GM23338 (cell line): ENCODE data around the gene LAYN. TPM values are rescaled to one million over a fixed set of nuclear protein-coding genes. Genes with fewer than 3 reads are reported as not detected.

Experiments used
- ATAC-seq: fragments of 200-7000 bp; cut with Tn5 transposase; 3 replicates; pipeline ENCODE4 v1.9.1; 2020
- DNase-seq: peaks from one replicate; pipeline ENCODE4 v3.0.0-alpha.2; 2015; ENCODE audit warnings: low spot score
- H2AFZ ChIP-seq: fragments of 200-600 bp; sonication (generic); 2 replicates; pipeline ENCODE4 v1.8.0; 2016; ENCODE audit warnings: antibody characterized with exemption, mild to moderate bottlenecking, moderate library complexity
- H3F3A ChIP-seq: fragments of 200-600 bp; sonication (generic); replicated peaks from 2 replicates; pipeline ENCODE4 v1.8.0; 2017; ENCODE audit warnings: antibody characterized with exemption, mixed run types, low read depth
- H3K27ac ChIP-seq: fragments of 200-600 bp; sonication (generic); 2 replicates; pipeline ENCODE4 v1.6.1; 2016; ENCODE audit warnings: low read depth
- H3K27me3 ChIP-seq: fragments of 200-600 bp; sonication (generic); 2 replicates; pipeline ENCODE4 v1.8.0; 2016; ENCODE audit warnings: mild to moderate bottlenecking, mixed run types, moderate library complexity; ENCODE audit not compliant: insufficient read depth
- H3K36me3 ChIP-seq: fragments of 200-600 bp; sonication (generic); 2 replicates; pipeline ENCODE4 v1.8.0; 2016; ENCODE audit warnings: mild to moderate bottlenecking; ENCODE audit not compliant: insufficient read depth
- H3K4me1 ChIP-seq: fragments of 200-600 bp; sonication (generic); 2 replicates; pipeline ENCODE4 v1.8.0; 2016; ENCODE audit warnings: mild to moderate bottlenecking, moderate library complexity; ENCODE audit not compliant: insufficient read depth
- H3K4me2 ChIP-seq: fragments of 200-600 bp; sonication (generic); 2 replicates; pipeline ENCODE4 v1.7.1; 2017; ENCODE audit warnings: mixed run types
- H3K4me3 ChIP-seq: fragments of 200-600 bp; sonication (generic); 2 replicates; pipeline ENCODE4 v1.6.1; 2016; ENCODE audit warnings: mixed run types
- H3K79me2 ChIP-seq: fragments of 200-600 bp; sonication (generic); replicated peaks from 2 replicates; pipeline ENCODE4 v1.8.0; 2017; ENCODE audit warnings: mild to moderate bottlenecking; ENCODE audit not compliant: insufficient read depth
- H3K9me2 ChIP-seq: fragments of 200-600 bp; sonication (generic); 2 replicates; pipeline ENCODE4 v1.8.0; 2017; ENCODE audit not compliant: insufficient read depth
- H4K20me1 ChIP-seq: fragments of 200-600 bp; sonication (generic); replicated peaks from 2 replicates; pipeline ENCODE4 v1.8.0; 2017; ENCODE audit warnings: mild to moderate bottlenecking; ENCODE audit not compliant: insufficient read depth
- H3K27ac Mint-ChIP-seq: 2 replicates; pipeline ENCODE4 v1.8.0; 2020; ENCODE audit warnings: inconsistent platforms, mild to moderate bottlenecking, moderate library complexity, mixed read lengths
- H3K27me3 Mint-ChIP-seq: 3 replicates; pipeline ENCODE4 v1.8.0; 2022; ENCODE audit warnings: low read depth, mild to moderate bottlenecking, moderate library complexity, mixed read lengths, inconsistent platforms; ENCODE audit not compliant: insufficient read depth, poor library complexity
- H3K36me3 Mint-ChIP-seq: 3 replicates; pipeline ENCODE4 v1.8.0; 2021; ENCODE audit warnings: low read depth, mild to moderate bottlenecking, inconsistent platforms, moderate library complexity, mixed read lengths
- H3K4me1 Mint-ChIP-seq: 3 replicates; pipeline ENCODE4 v1.8.0; 2020; ENCODE audit warnings: mild to moderate bottlenecking, inconsistent platforms, mixed read lengths
- H3K4me3 Mint-ChIP-seq: 3 replicates; pipeline ENCODE4 v1.8.0; 2021; ENCODE audit warnings: moderate library complexity, mild to moderate bottlenecking, inconsistent platforms, mixed read lengths
- H3K9me3 Mint-ChIP-seq: 3 replicates; pipeline ENCODE4 v1.8.0; 2020; ENCODE audit warnings: moderate library complexity, mild to moderate bottlenecking, inconsistent platforms, mixed read lengths
- CREB1 ChIP-seq: fragments of 250-450 bp; sonication (Bioruptor Pico); IDR thresholded peaks from 2 replicates; pipeline ENCODE4 v1.5.0; 2020; ENCODE audit warnings: low read depth, mild to moderate bottlenecking, moderate library complexity
- EZH2 ChIP-seq: fragments of 200-600 bp; sonication (generic); IDR thresholded peaks from one replicate; pipeline ENCODE4 v1.8.0; 2017; ENCODE audit warnings: antibody characterized with exemption, mild to moderate bottlenecking, low read depth; ENCODE audit not compliant: unreplicated experiment
- EZH2phosphoT487 ChIP-seq: fragments of 200-600 bp; sonication (generic); IDR thresholded peaks from one replicate; pipeline ENCODE4 v1.8.1; 2018; ENCODE audit warnings: antibody characterized with exemption; ENCODE audit not compliant: unreplicated experiment
- JUNB ChIP-seq: IDR thresholded peaks from one replicate; pipeline ENCODE4 v1.6.1; 2016; ENCODE audit warnings: antibody characterized with exemption; ENCODE audit not compliant: unreplicated experiment
- NANOG ChIP-seq: IDR thresholded peaks from 2 replicates; pipeline ENCODE4 v1.6.1; 2016; ENCODE audit warnings: antibody characterized with exemption, borderline replicate concordance
- POLR2AphosphoS5 ChIP-seq: IDR thresholded peaks from 2 replicates; pipeline ENCODE4 v1.6.1; 2016; ENCODE audit warnings: antibody characterized with exemption, low read depth
- STAT1 ChIP-seq: IDR thresholded peaks from one replicate; pipeline ENCODE4 v1.6.1; 2016; ENCODE audit warnings: antibody characterized with exemption; ENCODE audit not compliant: unreplicated experiment
- ZNF114 ChIP-seq: fragments of 250-450 bp; sonication (Bioruptor Pico); IDR thresholded peaks from 2 replicates; pipeline ENCODE4 v1.5.0; 2020; ENCODE audit warnings: mild to moderate bottlenecking, moderate library complexity
- ZNF331 ChIP-seq: fragments of 250-450 bp; sonication (Bioruptor Pico); IDR thresholded peaks from 2 replicates; pipeline ENCODE4 v1.5.0; 2020; ENCODE audit warnings: low read depth, mild to moderate bottlenecking, moderate library complexity
- polyA plus RNA-seq: library from polyadenylated mRNA; unstranded; fragments of >200 nt; fragmentation: Nextera tagmentation; extraction: Ambion mirVana; gene quantifications from 2 replicates; pipeline ENCODE4 v1.2.1, GENCODE V29; 2016
- total RNA-seq: library from RNA; depleted of rRNA; stranded (reverse); fragments of >200 nt; shearing (Covaris generic); gene quantifications from 2 replicates; pipeline ENCODE4 v1.2.3, GENCODE V29; 2014
- TF ChIP-seq, protein P1 (sequence below), 2 experiments: fragments of 200-600 bp in 1 of 2; sonication (generic) in 1 of 2; conservative IDR thresholded peaks; 2 replicates each; pipeline versions ENCODE4 v1.5.1 to v1.6.1; 2016 to 2017; ENCODE audit warnings: antibody characterized with exemption in 2 of 2, low read depth in 2 of 2, mild to moderate bottlenecking in 2 of 2, moderate library complexity in 1 of 2
- TF ChIP-seq, protein P2 (sequence below): IDR thresholded peaks from one replicate; pipeline ENCODE4 v1.6.1; 2018; ENCODE audit warnings: antibody characterized with exemption; ENCODE audit not compliant: unreplicated experiment
- TF ChIP-seq, protein P3 (sequence below): fragments of 250-450 bp; sonication (Bioruptor Pico); IDR thresholded peaks from 2 replicates; pipeline ENCODE4 v1.5.0; 2020; ENCODE audit warnings: mild to moderate bottlenecking, moderate library complexity
- TF ChIP-seq, protein P4 (sequence below): IDR thresholded peaks from 2 replicates; pipeline ENCODE4 v1.6.1; 2016; ENCODE audit warnings: antibody characterized with exemption

Gene LAYN
- total and polyA plus RNA-seq, 2 experiments from 2014 or later: 6.8 to 7.9 TPM

DNA sequence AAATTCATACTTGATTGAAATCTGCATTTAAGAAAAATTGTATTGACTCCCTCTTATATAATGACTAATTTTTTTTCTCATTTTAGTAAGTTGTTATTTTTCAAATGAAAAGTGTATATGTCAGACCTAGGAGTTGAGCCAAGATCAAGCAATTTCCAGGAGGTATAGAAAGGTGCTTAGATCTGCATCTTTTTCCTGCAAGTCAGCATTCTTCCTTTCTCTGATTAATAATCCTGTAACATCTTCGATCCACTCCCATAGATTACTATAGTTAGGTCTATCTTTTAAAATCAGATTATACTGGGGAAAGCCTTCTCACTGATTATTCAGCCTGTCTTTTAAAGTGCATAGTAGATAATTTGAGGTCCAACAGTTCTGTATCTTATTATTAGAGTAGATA is 13.2 kb upstream of the LAYN start:
- Histone ChIP-seq H3K27ac (no peak overlapping the region), H3K36me3 (no peaks in the 10 kb centered on the region), H3K4me3 (no peak overlapping the region), H3K27me3 (no peaks in the 10 kb centered on the region), H3K79me2 (no peaks in the 10 kb centered on the region), H4K20me1 (no peaks in the 10 kb centered on the region), H3K4me2 (no peak overlapping the region), H3F3A (no peaks in the 10 kb centered on the region), H3K4me1 (no peaks in the 10 kb centered on the region), H3K9me2 (no peaks in the 10 kb centered on the region), H2AFZ (no peak overlapping the region)
- H3K9me3 Mint-ChIP-seq: no peaks in the 10 kb centered on the region
- no peaks in the 10 kb centered on the region for H3K36me3 Mint-ChIP-seq
- ATAC-seq: no peak
- DNase-seq: no peak
- H3K27me3 Mint-ChIP-seq: no peaks in the 10 kb centered on the region
- no peak for TF ChIP-seq EZH2
- TF ChIP-seq ZNF331 (CRISPR knock-in tag): no peak
- no peak for TF ChIP-seq ZNF114 (CRISPR knock-in tag)
- no peak for TF ChIP-seq POLR2AphosphoS5
- TF ChIP-seq, protein P1, sequence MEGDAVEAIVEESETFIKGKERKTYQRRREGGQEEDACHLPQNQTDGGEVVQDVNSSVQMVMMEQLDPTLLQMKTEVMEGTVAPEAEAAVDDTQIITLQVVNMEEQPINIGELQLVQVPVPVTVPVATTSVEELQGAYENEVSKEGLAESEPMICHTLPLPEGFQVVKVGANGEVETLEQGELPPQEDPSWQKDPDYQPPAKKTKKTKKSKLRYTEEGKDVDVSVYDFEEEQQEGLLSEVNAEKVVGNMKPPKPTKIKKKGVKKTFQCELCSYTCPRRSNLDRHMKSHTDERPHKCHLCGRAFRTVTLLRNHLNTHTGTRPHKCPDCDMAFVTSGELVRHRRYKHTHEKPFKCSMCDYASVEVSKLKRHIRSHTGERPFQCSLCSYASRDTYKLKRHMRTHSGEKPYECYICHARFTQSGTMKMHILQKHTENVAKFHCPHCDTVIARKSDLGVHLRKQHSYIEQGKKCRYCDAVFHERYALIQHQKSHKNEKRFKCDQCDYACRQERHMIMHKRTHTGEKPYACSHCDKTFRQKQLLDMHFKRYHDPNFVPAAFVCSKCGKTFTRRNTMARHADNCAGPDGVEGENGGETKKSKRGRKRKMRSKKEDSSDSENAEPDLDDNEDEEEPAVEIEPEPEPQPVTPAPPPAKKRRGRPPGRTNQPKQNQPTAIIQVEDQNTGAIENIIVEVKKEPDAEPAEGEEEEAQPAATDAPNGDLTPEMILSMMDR (conservative IDR thresholded peaks at IDR 0.05; ENCODE audit: low read depth in 2 of 2): no peak
- no peak for TF ChIP-seq STAT1
- TF ChIP-seq, protein P2, sequence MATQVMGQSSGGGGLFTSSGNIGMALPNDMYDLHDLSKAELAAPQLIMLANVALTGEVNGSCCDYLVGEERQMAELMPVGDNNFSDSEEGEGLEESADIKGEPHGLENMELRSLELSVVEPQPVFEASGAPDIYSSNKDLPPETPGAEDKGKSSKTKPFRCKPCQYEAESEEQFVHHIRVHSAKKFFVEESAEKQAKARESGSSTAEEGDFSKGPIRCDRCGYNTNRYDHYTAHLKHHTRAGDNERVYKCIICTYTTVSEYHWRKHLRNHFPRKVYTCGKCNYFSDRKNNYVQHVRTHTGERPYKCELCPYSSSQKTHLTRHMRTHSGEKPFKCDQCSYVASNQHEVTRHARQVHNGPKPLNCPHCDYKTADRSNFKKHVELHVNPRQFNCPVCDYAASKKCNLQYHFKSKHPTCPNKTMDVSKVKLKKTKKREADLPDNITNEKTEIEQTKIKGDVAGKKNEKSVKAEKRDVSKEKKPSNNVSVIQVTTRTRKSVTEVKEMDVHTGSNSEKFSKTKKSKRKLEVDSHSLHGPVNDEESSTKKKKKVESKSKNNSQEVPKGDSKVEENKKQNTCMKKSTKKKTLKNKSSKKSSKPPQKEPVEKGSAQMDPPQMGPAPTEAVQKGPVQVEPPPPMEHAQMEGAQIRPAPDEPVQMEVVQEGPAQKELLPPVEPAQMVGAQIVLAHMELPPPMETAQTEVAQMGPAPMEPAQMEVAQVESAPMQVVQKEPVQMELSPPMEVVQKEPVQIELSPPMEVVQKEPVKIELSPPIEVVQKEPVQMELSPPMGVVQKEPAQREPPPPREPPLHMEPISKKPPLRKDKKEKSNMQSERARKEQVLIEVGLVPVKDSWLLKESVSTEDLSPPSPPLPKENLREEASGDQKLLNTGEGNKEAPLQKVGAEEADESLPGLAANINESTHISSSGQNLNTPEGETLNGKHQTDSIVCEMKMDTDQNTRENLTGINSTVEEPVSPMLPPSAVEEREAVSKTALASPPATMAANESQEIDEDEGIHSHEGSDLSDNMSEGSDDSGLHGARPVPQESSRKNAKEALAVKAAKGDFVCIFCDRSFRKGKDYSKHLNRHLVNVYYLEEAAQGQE: no peak
- TF ChIP-seq, protein P3, sequence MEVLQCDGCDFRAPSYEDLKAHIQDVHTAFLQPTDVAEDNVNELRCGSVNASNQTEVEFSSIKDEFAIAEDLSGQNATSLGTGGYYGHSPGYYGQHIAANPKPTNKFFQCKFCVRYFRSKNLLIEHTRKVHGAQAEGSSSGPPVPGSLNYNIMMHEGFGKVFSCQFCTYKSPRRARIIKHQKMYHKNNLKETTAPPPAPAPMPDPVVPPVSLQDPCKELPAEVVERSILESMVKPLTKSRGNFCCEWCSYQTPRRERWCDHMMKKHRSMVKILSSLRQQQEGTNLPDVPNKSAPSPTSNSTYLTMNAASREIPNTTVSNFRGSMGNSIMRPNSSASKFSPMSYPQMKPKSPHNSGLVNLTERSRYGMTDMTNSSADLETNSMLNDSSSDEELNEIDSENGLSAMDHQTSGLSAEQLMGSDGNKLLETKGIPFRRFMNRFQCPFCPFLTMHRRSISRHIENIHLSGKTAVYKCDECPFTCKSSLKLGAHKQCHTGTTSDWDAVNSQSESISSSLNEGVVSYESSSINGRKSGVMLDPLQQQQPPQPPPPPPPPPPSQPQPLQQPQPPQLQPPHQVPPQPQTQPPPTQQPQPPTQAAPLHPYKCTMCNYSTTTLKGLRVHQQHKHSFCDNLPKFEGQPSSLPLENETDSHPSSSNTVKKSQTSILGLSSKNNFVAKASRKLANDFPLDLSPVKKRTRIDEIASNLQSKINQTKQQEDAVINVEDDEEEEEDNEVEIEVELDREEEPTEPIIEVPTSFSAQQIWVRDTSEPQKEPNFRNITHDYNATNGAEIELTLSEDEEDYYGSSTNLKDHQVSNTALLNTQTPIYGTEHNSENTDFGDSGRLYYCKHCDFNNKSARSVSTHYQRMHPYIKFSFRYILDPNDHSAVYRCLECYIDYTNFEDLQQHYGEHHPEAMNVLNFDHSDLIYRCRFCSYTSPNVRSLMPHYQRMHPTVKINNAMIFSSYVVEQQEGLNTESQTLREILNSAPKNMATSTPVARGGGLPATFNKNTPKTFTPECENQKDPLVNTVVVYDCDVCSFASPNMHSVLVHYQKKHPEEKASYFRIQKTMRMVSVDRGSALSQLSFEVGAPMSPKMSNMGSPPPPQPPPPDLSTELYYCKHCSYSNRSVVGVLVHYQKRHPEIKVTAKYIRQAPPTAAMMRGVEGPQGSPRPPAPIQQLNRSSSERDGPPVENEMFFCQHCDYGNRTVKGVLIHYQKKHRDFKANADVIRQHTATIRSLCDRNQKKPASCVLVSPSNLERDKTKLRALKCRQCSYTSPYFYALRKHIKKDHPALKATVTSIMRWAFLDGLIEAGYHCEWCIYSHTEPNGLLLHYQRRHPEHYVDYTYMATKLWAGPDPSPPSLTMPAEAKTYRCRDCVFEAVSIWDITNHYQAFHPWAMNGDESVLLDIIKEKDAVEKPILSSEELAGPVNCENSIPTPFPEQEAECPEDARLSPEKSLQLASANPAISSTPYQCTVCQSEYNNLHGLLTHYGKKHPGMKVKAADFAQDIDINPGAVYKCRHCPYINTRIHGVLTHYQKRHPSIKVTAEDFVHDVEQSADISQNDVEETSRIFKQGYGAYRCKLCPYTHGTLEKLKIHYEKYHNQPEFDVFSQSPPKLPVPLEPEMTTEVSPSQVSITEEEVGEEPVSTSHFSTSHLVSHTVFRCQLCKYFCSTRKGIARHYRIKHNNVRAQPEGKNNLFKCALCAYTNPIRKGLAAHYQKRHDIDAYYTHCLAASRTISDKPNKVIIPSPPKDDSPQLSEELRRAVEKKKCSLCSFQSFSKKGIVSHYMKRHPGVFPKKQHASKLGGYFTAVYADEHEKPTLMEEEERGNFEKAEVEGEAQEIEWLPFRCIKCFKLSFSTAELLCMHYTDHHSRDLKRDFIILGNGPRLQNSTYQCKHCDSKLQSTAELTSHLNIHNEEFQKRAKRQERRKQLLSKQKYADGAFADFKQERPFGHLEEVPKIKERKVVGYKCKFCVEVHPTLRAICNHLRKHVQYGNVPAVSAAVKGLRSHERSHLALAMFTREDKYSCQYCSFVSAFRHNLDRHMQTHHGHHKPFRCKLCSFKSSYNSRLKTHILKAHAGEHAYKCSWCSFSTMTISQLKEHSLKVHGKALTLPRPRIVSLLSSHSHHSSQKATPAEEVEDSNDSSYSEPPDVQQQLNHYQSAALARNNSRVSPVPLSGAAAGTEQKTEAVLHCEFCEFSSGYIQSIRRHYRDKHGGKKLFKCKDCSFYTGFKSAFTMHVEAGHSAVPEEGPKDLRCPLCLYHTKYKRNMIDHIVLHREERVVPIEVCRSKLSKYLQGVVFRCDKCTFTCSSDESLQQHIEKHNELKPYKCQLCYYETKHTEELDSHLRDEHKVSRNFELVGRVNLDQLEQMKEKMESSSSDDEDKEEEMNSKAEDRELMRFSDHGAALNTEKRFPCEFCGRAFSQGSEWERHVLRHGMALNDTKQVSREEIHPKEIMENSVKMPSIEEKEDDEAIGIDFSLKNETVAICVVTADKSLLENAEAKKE (CRISPR knock-in tag): no peak
- no peak for TF ChIP-seq CREB1 (CRISPR knock-in tag)
- no peak for TF ChIP-seq EZH2phosphoT487
- no peak for TF ChIP-seq JUNB
- TF ChIP-seq, protein P4, sequence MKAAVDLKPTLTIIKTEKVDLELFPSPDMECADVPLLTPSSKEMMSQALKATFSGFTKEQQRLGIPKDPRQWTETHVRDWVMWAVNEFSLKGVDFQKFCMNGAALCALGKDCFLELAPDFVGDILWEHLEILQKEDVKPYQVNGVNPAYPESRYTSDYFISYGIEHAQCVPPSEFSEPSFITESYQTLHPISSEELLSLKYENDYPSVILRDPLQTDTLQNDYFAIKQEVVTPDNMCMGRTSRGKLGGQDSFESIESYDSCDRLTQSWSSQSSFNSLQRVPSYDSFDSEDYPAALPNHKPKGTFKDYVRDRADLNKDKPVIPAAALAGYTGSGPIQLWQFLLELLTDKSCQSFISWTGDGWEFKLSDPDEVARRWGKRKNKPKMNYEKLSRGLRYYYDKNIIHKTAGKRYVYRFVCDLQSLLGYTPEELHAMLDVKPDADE: no peak
- no peak for TF ChIP-seq NANOG
- H3K4me3 Mint-ChIP-seq: no peak overlapping the region
- peaks cover 11% of the 10 kb centered on the region; the same call in 2 of the 3 replicates for H3K4me1 Mint-ChIP-seq
- no peak overlapping the region for H3K27ac Mint-ChIP-seq
